Activated CD4-positive, alpha-beta T cell treated with anti-CD3 and anti-CD28 coated beads, Interleukin-10, Interleukin-2, amounts not matched to agents 100 ng/mL and 50 ng/mL, durations not matched to agents 16 hours and 8 hours (primary cell): ENCODE results near the gene KIAA1671.
A peak's percentile ranks its signal among the peaks of the same experiment; 100 is the strongest.

Experiments used
- DNase-seq: peaks from one replicate; pipeline ENCODE4 v3.0.0-alpha.2; 2020

Gene KIAA1671

DNA sequence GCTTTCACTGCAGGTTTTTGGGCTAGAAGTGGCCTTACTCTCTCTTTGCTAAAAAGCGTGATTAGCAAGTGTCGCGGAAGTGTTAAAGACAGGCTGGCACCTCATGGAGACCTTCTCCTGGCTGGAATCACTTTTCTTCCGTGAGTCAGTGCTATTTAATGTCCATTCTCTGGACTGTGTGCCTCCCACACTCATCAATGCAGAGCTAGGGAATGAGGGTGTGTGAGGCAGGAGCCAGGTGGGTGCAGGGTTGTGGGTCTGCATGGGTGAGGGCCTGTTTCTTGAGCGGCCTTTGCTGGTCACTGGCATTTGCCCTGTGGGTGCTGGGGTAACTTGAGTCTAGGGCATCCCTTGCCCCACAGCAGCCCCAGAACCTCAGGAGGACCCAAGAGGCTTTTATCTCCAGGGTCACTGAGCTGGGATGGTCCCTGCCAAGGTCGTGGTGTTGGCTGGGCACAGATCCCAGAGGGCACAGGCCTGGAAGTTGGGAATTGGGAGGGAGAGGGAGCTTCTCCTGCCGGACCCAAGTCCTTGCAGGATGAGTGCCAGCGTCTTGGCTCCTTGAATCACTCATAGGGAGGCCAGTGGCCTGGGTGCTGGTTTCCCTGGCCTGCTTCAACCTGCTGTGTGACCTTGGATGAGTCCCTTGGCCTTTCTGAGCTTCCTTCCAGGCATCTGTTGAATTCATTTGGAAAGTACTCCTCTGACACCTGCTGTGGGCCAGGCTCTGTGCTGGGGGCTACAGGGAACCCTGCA lies 30.0 kb downstream of the KIAA1671 start:
- DNase-seq = no peak

DNA sequence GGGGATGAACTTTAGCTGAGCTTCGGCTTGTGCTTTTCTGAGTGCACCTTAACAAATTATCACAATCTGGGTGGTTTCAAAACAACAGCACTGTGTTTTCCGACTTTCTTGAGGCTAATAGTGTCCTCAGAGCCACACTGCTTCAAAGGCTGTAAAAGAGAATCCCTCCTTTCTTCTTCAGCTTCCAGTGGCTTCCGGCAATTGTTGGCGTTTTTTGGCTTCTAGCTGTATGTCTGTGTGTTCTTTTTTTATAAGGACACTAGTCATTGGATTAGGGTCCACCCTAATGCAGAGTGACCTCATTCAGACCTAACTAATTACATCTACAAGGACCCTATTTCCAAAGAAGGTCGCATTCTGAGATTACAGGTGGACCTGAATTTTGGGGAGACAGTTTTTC lies 30.6 kb downstream of the KIAA1671 start:
- no peak for DNase-seq

DNA sequence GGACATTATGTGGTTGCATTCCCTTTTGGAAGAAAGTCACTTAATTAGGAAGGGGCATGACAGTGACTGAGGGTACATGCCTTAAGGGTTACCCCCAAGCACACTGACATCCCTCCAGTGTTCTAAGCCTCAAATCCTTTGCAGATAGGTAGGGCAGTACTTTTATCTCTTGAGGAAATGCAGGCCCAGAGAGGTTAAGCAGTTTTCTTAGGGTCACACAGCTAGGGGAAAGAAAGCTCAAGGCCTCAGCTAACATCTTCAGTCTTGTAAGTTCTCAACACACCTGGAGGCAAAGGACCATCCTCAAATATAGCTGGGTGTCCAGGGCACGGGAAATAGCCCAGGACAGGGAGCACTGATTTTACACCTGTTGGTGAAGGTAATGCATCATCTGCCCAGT lies 31.6 kb downstream of the KIAA1671 start:
- DNase-seq = no peak

DNA sequence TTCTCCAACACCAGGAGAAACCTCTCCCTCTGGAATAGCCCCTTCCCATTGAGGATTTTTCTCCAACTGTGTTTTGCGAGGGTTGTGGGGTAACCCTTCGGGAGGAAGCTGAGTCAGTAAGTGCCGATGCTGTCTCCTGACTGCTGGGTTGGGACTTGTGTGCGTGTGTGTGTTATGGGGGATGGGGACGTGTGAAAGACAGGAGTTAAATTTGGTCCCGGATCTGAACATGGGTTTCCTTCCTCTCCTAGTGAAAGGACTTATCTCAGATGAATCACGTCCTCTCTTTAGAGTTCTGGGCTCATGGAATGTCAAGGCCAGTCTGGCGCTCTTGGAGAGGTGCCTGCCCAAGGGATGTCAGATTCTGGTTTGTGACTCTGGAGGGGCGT lies 33.3 kb downstream of the KIAA1671 start:
- peak; percentile 26 for DNase-seq

DNA sequence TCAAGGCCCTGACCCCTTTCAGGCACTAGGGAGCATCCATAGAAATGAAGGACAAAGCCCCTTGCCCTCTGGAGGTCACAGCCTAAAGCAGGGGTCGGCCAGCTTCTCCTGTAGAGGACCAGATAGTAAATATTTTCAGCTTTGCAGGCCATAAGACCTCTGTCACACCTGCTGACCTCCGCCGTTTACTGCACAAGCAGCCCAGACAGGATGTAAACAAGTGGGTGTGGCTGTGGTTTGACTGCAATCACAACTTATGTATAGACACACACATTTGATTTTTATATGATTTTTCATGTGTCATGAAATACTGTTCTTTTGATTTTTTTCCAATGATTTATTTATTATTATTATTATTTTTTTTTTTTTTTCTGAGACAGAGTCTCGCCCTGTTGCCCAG lies 34.3 kb downstream of the KIAA1671 start:
- DNase-seq = no peak

DNA sequence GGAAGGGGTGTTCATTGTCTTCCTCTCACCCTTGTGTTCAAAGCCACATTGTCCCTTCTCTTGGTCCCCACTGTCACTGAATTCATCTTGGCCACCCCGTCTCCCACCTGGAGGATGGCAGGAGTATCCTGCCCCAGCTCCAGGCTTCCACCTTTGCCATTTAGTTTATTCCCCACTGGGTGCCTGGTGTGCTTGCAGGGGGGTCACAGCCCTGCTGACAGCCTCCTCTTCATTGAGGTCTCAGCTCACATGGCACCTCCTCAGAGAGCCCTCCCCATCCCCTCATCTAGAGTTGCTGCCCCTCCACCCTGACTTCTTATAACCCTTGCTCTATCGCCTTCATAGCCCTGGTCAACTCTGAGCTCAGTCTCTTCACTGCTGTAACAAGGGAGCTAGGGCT lies 36.6 kb downstream of the KIAA1671 start:
- DNase-seq = no peak

DNA sequence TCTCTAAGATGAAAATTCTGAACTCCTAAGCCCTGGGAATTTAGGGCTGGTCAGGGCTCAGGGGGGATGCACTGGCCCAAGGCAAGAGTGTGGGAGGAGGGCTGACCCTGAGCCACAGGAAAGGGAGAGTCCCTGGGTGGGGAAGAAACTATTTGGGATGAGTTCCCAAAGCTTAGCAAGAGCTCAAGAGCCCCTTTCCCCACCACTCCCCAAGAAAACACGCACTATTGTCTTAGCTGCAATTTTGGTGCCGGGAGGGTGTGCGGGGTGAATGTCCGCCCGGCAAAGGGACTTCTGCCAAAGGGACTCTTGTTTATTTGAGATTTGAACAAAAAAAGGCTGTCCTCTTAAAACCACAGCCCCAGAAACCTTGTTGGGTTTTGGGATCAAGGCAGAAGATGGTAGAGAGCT lies 37.0 kb downstream of the KIAA1671 start:
- no peak for DNase-seq

DNA sequence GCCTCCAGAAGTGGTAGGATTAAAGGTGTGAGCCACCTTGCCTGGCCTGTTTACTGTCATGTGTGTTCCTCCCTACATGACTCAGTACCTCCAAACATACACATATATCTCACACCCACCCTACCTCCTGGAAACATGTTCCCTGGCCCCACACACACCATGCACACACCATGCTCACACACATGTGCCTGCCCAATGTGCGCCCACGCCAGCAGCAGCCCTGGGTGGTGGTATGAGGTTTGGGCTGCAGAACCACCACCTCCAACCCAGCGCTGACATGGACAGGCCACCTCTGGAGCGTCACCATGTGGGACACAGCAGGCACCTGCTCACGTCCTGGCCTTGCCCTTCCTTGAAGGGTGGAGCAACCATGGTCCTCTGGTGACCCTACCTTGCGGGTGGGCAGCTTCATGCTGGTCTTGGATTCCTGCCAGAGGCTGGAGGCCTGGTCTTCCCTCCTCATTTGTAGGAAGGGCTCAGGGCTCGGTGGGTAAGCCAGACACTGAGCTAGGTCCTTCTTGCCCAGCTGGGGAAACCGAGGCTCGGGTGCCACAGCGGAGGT lies 37.9 kb downstream of the KIAA1671 start:
- DNase-seq = no peak

DNA sequence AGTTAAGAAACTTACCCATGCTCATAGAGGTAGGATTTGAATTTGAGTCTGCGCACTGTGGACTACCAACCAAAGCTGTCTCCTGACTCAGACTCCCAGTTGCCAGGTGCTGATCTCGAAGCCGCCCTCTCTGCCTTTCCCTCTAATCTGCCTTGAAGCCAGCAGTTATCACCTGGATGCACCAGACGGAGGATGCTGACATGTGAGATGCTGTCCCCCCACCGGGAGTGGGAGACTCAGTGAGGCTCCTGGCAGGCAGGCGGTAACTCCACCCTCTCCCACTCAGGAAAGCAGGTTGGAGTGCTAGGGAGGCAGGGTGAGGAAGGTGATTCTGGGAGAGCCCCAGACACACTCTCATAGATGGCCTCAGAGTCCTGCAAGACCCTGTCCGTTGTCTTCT lies 40.4 kb downstream of the KIAA1671 start:
- DNase-seq = no peak

DNA sequence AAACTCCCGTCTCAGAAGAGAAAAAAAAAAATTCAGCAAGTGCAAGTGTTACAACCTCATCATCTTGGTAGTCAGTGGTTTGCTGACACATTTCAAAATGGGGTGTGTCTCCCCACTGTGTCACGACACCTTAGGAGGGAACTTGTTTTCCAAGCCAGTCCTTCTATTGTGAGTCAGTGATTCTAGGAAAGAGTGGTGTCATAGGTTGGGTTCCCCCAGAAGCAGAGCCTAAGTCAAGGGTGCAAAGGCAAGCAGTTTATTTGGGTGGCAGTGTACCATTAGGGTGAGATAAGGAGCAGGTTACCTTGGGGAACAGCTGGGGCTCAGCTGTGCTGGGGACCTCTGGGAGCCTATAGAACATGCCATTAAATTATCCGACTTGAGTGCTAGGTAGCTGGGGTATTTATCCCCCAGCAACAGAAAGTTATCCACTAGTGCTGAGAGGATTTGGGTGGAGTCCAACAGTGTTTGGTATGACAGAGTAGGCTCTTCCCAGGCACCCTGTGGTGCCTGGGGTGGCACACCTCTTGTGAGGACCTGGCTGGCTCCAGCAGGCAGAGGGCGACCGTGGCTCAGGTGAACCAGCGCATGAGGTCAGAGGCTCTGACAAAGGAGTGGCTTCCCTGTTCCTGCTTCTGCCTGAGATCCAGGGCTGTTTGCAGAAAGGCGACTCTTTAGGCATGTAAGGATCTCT lies 41.7 kb downstream of the KIAA1671 start:
- peak; percentile 95 for DNase-seq

DNA sequence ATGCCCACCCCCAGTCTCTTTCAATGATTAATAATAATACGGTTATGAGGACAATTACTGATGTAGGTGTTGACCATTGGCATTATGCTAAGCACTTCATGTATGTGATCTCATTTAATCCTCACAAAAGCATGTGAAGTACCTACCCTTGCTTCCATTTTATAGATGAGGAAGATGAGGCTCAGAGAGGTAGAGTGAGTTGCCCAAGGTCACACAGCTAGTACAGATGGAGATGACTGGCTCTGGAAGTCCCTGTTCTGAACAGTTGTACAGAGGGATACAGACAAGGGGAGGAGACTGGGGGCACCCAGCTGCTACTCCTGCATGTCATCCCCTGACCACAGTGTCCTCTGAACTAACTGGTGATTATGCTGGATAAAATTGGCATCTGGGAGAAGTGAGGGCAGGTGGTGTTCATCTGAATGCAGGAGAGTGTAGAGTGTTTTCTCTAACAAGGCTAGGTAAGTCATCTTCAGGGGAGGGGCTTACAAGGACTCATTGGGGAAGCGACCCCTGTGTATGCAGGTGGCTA lies 43.2 kb downstream of the KIAA1671 start:
- DNase-seq = no peak

DNA sequence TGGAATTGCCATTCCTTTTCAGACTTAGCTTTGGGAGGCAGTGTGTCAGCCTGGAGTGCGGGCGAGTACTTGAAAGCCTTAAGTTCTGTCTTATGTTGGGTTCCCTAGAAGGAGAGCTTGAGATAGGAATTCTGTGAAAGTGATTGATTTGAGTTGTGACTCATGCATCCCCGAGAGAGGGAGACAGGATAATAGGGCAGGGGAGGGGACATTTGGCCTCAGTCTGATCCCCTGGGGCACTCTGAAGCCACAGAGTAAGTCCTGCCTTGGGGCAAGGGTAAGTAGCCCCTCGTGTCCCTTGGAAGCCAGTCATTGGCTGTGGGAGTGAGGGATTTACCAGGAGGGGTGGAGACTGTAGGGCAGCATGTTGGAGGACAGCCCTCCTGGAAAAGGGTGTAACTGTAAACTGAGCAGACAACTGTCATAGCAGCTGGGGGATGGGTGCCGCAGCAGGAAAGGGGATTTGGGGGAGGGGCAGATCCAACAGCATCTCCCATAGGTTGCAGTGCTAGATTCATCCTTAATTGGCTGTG lies 44.0 kb downstream of the KIAA1671 start:
- no peak for DNase-seq

DNA sequence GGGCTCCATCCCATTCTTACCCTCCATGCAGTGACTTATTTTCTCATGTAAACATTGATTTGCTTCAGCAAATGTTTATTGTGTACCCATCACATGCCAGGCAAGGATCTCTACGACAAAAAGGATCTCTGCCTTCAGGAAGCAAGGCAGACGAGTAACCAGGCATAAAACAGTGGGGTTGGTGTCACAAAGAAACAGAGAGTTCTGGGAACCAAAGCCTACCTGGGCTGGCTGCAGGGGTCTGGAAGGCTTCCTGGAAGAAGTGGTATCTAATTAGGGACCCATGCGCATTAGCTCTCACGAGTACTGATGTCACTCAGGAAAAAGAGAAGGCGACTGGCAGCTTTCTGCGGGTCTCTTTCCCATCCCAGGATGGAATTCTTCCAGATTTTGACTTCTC lies 44.5 kb downstream of the KIAA1671 start:
- no peak for DNase-seq

DNA sequence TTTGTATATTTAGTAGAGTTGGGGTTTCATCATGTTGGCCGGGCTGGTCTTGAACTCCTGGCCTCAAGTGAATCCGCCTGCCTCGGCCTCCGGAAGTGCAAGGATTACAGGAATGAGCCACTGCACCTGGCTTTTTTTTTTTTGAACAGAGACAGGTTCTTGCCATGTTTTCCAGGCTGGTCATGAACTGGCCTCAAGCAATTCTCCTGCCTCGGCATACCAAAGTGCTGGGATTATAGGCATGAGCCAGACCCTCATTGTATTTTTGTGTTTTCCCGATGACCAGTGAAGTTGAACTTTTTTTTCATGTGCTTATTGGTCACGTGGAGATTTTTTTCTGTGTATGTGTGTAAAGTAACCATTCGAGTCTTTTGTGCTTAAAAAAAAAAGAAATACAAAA lies 48.2 kb downstream of the KIAA1671 start:
- DNase-seq = no peak

DNA sequence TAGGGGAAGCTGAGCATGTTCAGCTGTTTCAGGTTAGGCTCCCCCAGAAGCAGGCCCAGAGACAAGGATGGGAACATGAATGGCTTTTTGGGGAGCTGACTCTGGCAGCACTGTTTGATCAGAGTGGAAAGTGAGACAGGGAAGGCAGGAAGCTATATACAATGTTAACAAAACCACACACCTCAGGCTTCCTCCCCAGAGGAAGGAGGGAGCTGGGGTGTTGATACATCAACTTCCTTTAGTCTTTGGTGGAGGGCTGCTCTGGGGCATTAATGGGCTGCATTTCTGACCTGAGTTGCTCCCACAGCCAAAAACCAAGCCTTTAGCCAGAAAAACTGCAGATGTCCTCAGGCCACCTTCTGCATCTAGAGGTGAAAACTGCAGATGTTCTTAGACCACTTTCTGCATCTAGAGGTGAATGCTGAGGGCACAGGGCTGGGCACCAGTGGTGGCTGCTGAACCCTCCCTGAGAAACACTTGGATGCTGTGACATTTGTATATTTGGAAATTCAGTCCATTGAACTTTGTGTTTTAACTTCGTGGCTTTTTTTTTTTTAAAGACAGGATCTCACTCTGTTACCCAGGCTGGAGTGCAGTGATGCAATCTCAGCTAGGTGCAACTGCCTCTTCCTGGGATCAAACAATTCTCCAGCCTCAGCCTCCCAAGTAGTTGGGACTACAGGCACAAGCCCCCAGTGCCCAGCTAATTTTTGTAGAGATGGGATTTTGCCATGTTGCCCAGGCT lies 49.9 kb downstream of the KIAA1671 start:
- DNase-seq = peak; percentile 38

DNA sequence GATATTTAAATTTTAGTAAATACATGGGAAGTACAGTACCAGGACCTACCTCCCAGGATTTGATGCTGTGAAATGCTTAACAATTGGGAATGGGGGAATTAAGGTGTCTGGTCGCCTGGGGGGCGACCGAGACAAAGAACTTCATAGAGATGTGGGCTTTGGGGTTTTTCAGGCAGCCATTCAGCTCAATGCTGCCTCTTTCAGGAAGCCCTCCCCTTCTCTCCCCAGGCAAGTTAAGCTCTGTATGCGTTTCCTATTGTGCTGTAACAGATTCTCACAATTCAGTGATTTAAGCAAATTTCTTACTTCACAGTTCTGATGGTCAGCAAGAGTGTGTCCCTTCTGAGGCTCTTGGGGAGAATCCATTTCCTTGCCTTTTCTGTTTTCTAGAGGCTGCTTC lies 53.8 kb downstream of the KIAA1671 start:
- no peak for DNase-seq

DNA sequence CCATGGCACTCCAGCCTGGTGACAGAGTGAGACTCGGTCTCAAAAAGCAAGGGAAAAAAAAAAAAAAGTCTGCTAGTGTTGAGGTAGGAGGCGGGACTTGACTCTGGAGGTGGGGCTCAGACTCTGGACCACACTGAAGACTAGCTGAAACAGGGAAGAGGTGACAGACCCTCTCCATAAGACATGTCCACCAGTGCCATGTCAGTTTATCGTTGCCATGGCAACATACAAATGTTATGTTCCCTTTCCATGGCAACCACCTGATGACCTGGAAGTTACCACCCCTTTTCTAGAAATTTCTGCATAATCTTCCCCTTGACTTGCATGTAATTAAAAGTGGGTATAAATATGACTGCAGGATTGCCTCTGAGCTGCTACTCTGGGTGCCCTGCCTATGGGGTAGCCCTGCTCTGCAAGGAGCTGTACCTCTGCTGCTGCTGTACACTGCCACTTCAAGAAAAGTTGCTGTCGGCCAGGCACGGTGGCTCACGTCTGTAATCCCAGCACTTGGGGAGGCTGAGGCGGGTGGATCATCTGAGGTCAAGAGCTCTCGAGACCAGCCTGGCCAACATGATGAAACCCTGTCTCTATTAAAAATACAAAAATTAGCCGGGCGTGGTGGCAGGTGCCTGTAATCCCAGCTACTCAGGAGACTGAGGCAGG lies 55.1 kb downstream of the KIAA1671 start:
- no peak for DNase-seq

DNA sequence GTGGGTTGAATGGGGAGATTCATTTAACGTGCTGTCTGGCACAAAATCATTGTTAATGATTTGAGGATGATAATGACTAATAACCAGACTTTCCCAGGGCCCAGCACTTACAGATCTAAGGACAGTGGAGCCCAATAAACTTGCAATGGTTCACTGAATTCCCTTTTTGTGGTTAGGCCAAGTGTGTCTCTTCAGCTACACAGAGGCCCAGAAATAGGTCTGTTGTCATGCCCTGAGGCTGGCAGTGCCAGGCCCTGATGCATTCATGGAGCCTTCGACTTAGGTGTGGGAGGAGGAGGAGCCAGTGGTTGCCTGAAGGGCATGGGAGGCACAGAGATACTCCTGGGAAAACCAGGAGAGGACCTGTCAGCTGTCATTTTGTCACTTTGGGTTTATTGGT lies 56.1 kb downstream of the KIAA1671 start:
- DNase-seq = no peak

DNA sequence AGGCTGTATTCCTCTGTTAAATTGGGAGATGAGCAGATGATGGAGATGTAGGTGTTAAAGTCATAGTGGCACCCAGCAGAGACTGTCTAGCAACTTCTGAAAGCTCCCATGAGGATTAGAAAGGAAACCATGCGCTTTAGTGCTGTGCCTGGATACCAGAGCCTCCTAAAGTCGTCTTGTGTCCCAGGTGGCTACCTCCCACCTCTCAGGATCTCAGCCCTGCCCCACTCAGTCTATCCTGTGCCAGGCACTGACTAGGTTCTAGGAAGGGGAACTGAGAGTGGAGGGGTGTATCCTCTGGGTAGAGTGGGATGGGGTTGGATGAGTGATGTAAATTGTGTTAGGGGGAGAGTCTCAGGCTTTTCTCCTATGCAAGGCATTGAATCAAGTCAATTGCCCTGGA lies 60.2 kb downstream of the KIAA1671 start:
- DNase-seq = no peak

DNA sequence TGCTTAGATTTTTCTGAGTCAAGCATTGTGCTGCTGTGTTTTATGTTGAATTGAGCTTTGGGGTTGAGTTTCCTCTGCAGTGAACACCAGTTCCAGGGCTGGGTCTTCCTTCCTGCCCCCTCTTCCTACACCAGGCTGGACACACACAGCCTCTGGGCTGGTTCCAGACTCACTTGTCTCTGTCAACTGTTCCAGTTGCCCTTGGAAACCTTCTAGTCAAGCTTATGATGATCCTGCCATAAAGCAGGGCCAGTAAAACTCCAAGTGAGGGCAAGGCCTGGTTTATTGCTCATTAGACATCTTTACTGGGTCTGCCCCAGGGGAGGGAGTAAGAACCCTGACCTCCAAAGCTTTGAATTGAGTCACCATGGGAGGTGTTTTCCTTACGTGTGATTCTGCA lies 61.1 kb downstream of the KIAA1671 start:
- no peak for DNase-seq

DNA sequence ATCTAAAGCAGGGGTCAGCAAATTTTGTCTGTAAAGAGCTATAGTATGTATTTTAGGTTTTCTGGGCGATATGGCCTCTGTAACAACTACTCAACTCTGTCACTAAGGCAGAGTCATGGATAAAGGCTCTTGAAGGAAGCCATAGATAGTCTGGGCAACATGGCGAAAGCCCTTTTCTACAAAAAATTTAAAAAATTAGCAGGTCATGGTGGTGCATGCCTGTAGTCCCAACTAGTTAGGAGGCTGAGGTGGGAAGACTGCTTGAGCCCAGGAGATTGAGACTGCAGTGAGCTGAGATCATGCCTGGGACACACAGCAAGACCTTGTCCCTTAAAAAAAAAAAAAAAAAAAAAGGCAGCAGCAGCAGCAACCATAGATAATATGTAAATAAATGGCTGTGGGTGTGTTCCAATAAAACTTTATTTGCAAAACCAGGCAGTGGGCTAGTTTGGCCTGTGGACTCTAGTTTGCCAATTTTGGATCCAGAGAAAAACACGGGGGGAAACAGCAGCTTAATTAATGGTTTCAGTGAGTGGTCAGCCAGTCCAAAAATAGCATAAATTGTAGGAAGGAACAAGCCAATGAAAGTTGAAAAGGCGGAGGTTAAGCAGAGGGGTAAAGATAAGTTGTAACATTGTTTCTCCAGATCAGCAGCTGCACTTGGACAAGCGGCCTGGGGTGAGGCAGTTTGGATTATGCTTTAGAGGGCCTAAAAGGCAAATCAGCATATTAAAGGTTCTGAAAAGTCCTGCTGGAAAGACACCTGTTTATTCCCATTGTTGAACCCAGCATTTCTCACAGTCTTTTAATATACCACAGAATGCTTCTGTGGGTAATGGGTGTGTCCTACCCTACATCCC lies 62.6 kb downstream of the KIAA1671 start:
- no peak for DNase-seq

DNA sequence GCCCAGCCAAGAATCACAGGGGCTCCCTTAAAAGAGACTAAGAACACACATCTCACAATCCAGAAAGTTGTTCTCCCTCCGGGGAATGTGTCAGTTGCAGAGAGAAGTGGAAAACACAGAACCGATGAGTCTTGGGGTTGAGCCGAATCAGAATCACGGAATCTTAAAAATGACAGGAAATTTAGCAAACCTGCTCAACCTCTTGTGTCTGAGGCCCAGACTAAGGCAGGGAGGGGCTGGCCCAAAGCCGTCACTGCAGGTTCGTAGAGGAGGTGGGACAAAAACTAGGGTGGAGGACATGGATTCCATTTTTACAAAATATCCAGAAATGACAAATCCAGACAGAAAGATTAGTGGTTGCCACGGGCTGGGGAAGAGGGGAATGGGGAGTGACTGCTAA lies 63.8 kb downstream of the KIAA1671 start:
- DNase-seq = no peak
